K562 (cell line): ENCODE results near the gene KARS1. TPM values are rescaled to one million over a fixed set of nuclear protein-coding genes. Genes with fewer than 3 reads are reported as not detected.

ENCODE experiments used
- BRD9 ChIP-seq: fragments of 450-650 bp; IDR thresholded peaks from 2 replicates; pipeline ENCODE4 v1.6.1; 2018; ENCODE audit warnings: low read depth; ENCODE audit not compliant: partially characterized antibody
- BRF2 ChIP-seq: IDR thresholded peaks from 3 replicates; pipeline ENCODE4 v1.6.1; 2011; ENCODE audit warnings: borderline replicate concordance, mild to moderate bottlenecking; ENCODE audit not compliant: insufficient read length, insufficient read depth
- CBFB ChIP-seq: sonication (generic); formaldehyde crosslinking; IDR thresholded peaks from 2 replicates; pipeline ENCODE4 v1.4.0; 2020; ENCODE audit warnings: mild to moderate bottlenecking, missing genetic modification reagents
- CTCFL ChIP-seq: IDR thresholded peaks from 2 replicates; pipeline ENCODE4 v1.6.1; 2011; ENCODE audit warnings: borderline replicate concordance, low read depth, mild to moderate bottlenecking, moderate library complexity, low read length; ENCODE audit not compliant: insufficient read depth, poor library complexity, severe bottlenecking
- DMBX1 ChIP-seq: fragments of 250-450 bp; sonication (Bioruptor Pico); IDR thresholded peaks from 2 replicates; pipeline ENCODE4 v1.8.0; 2022; ENCODE audit warnings: inconsistent platforms, mild to moderate bottlenecking, moderate library complexity, borderline replicate concordance
- EP300 ChIP-seq: IDR thresholded peaks from 2 replicates; pipeline ENCODE4 v1.6.1; 2012; ENCODE audit warnings: low read length, improper control_type of control experiment
- FOSL1 ChIP-seq: fragments of 200-800 bp; sonication (Bioruptor generic); conservative IDR thresholded peaks from 2 replicates; pipeline ENCODE4 v1.6.1; 2016; ENCODE audit warnings: missing genetic modification characterization, missing compliant biosample characterization
- GATAD2A ChIP-seq: fragments of 450-650 bp; IDR thresholded peaks from 2 replicates; pipeline ENCODE4 v1.6.1; 2017
- KLF10 ChIP-seq: fragments of 250-450 bp; sonication (Bioruptor Pico); IDR thresholded peaks from 2 replicates; pipeline ENCODE4 v1.6.1; 2021; ENCODE audit warnings: matching md5 sums
- MEF2A ChIP-seq: IDR thresholded peaks from 2 replicates; pipeline ENCODE4 v1.6.1; 2011; ENCODE audit warnings: low read depth, mild to moderate bottlenecking, low read length, moderate library complexity; ENCODE audit not compliant: control insufficient read depth
- MLX ChIP-seq, 2 experiments: fragments of 450-650 bp in 1 of 2; sonication (generic) in 1 of 2; formaldehyde crosslinking; conservative IDR thresholded peaks; 2 replicates each; pipeline versions ENCODE4 v1.4.0 to v1.8.1; 2020 to 2022; ENCODE audit warnings: mild to moderate bottlenecking in 1 of 2, missing genetic modification reagents in 1 of 2
- NKRF ChIP-seq: fragments of 450-650 bp; IDR thresholded peaks from 2 replicates; pipeline ENCODE4 v1.6.1; 2016; ENCODE audit warnings: borderline replicate concordance
- NONO ChIP-seq, 2 experiments: fragments of 200-400 bp in 1 of 2; fragments of 450-650 bp in 1 of 2; formaldehyde crosslinking in 1 of 2; IDR thresholded peaks; 2 replicates each; pipeline ENCODE4 v1.6.1; 2017; ENCODE audit warnings: low read depth in 2 of 2, mild to moderate bottlenecking in 2 of 2, moderate library complexity in 2 of 2, low read length in 1 of 2
- SIN3B ChIP-seq: fragments of 450-650 bp; IDR thresholded peaks from 2 replicates; pipeline ENCODE4 v1.6.1; 2017; ENCODE audit warnings: low read depth, mild to moderate bottlenecking, moderate library complexity
- SNRNP70 ChIP-seq: fragments of 200-400 bp; formaldehyde crosslinking; optimal IDR thresholded peaks from 2 replicates; pipeline ENCODE3; 2017; ENCODE audit warnings: low read depth, low read length
- XRCC4 ChIP-seq: IDR thresholded peaks from one replicate; pipeline ENCODE4 v1.6.1; 2011; ENCODE audit not compliant: insufficient read depth, insufficient read length; ENCODE audit errors: extremely low read depth
- ZFPM2 ChIP-seq: fragments of 250-450 bp; sonication (Bioruptor Pico); IDR thresholded peaks from 2 replicates; pipeline ENCODE4 v1.5.1; 2022; ENCODE audit warnings: mild to moderate bottlenecking
- ZKSCAN1 ChIP-seq: fragments of 150-350 bp; IDR thresholded peaks from 2 replicates; pipeline ENCODE4 v1.6.1; 2016; ENCODE audit warnings: low read depth, low read length
- ZNF3 ChIP-seq: fragments of 250-450 bp; sonication (Bioruptor Pico); IDR thresholded peaks from 2 replicates; pipeline ENCODE4 v1.5.0; 2021; ENCODE audit warnings: mild to moderate bottlenecking, moderate library complexity
- ZNF311 ChIP-seq: fragments of 250-450 bp; sonication (Bioruptor Pico); IDR thresholded peaks from 2 replicates; pipeline ENCODE4 v1.4.0; 2020; ENCODE audit warnings: mild to moderate bottlenecking, moderate library complexity
- ZNF445 ChIP-seq: fragments of 250-450 bp; sonication (Bioruptor Pico); IDR thresholded peaks from 2 replicates; pipeline ENCODE4 v1.4.0; 2020; ENCODE audit warnings: low read depth, mild to moderate bottlenecking, moderate library complexity
- ZNF589 ChIP-seq: fragments of 200-800 bp; sonication (Bioruptor generic); IDR thresholded peaks from 2 replicates; pipeline ENCODE4 v1.6.1; 2016; ENCODE audit warnings: low read depth, missing genetic modification characterization, missing compliant biosample characterization
- polyA plus RNA-seq, 8 experiments: library from polyadenylated mRNA; depleted of rRNA in 4 of 8; stranded (reverse) in 5 of 8; unstranded in 3 of 8; fragments of >200 nt; fragmentation: Nextera tagmentation in 2 of 8; fragmentation: Illumina TruSeq in 1 of 8; extraction: Ambion mirVana in 2 of 8; extraction: Trizol in 1 of 8; gene quantifications; 2 replicates each; pipeline versions ENCODE4 v1.2.1 to v1.2.3, GENCODE V29; 2011 to 2014; ENCODE audit warnings: inconsistent platforms in 1 of 8, missing spikeins in 1 of 8
- total RNA-seq, 7 experiments: library from RNA; depleted of rRNA in 6 of 7; stranded (reverse); fragments of >200 nt in 6 of 7; fragmentation: Illumina TruSeq in 2 of 7; extraction: Trizol in 2 of 7; gene quantifications; 2 replicates each; pipeline versions ENCODE4 v1.2.1 to v1.2.3, GENCODE V29; 2011 to 2021; ENCODE audit warnings: low replicate concordance in 1 of 7

Gene KARS1
- total and polyA plus RNA-seq, 9 of the 15 experiments (the other 6 are each of a cell fraction or from before 2014, with no cell fraction given) = 223 to 386 (median 304) TPM

GRCh38 chr16:75590920-75591843 is 56.3 kb downstream of the KARS1 start (continued):
- no peak for TF ChIP-seq MEF2A
- TF ChIP-seq CBFB (CRISPR knock-in tag) = no peak
- TF ChIP-seq ZKSCAN1 = no peak
- TF ChIP-seq DMBX1 (CRISPR knock-in tag) = peak; percentile 75
- TF ChIP-seq BRD9 = peak; percentile 30
- no peak for TF ChIP-seq SNRNP70
- peak; percentile 9; the same call in 1 of the 2 replicates for TF ChIP-seq EP300
- TF ChIP-seq XRCC4 = no peak
- TF ChIP-seq GATAD2A = no peak
- TF ChIP-seq MLX (CRISPR knock-in tag; conservative IDR thresholded peaks at IDR 0.05) = no peak
- no peak for TF ChIP-seq KLF10 (CRISPR knock-in tag)
- TF ChIP-seq ZFPM2 (CRISPR knock-in tag) = no peak
- TF ChIP-seq NKRF = no peak
- no peak for TF ChIP-seq ZNF589 (CRISPR knock-in tag)
- TF ChIP-seq ZNF445 = no peak
- no peak for TF ChIP-seq FOSL1
- no peak for TF ChIP-seq NONO (IDR thresholded peaks at IDR 0.05; ENCODE audit: low read depth in 2 of 2, low read length in 1 of 2)
- no peak for TF ChIP-seq SIN3B
- TF ChIP-seq CTCFL = no peak
- TF ChIP-seq ZNF3 (CRISPR knock-in tag) = no peak
- TF ChIP-seq ZNF311 (CRISPR knock-in tag) = peak; percentile 36; the same call in 1 of the 2 replicates
- TF ChIP-seq BRF2 = no peak
